ENCODE results near the gene NNAT.

- TF ChIP-seq CTCF (IDR thresholded peaks at IDR 0.05; ENCODE audit: borderline replicate concordance, extremely low read depth, low read length, poor library complexity, severe bottlenecking) (no peak), EZH2 (IDR thresholded peaks at IDR 0.05; ENCODE audit: borderline replicate concordance, low read depth, low read length, severe bottlenecking) (no peak)
These were observed 28.9 kb upstream of the NNAT start for GRCh38 chr20:37492096-37492625.
